Heart left ventricle (tissue), 13 donors: Measurements from ENCODE around the gene MRPS21.

Experiments used
- POLR2A ChIP-seq, 2 donors: fragments of 450-650 bp; IDR thresholded peaks; one replicate each; pipeline ENCODE4 v1.6.1; 2017; ENCODE audit warnings: antibody characterized with exemption in 2 of 2, mild to moderate bottlenecking in 2 of 2, moderate library complexity in 2 of 2
- TF ChIP-seq, protein P1 (sequence below), 12 donors: fragments of 200-600 bp; sonication (generic) in 4 of 12; IDR thresholded peaks; one replicate each; pipeline versions ENCODE4 v1.5.0 to v1.8.0; 2018 to 2022; ENCODE audit warnings: antibody characterized with exemption in 12 of 12, mild to moderate bottlenecking in 5 of 12
- donor health status: ischemic (EF 13 %, LVEDD 7.1; RV severe dilation, severe dysfunction).
- donor health status: DM: no; HTN: yes; CAD: no.
- donor health status: DM: no; HTN: no; CAD: no.
- donor health status: ischemic (EF 25% LVEDD 6.9; RV normal size, moderate dysfunction).
- donor health status: ischemic (EF 25% LVEDD 5.7; RV mildly dilated, moderate dysfunction).
- donor health status: ischemic (EF 35%, LVEDD 5.7; RV mildly dilated, moderate dysfunction).
- donor health status: nonischemic (EF 11% LVEDD 7.7; RV severe dilation, severe dysfunction).
- donor health status: DM: yes; HTN: yes; CAD: no.
- donor health status: PGD.
- donor health status: ischemic (EF 29% LVEDD 5.4; RV normal size, mild dysfunction).
- donor health status: nonischemic (EF 23%, LVEDD 6.1; RV moderate dilation, normal function).

DNA sequence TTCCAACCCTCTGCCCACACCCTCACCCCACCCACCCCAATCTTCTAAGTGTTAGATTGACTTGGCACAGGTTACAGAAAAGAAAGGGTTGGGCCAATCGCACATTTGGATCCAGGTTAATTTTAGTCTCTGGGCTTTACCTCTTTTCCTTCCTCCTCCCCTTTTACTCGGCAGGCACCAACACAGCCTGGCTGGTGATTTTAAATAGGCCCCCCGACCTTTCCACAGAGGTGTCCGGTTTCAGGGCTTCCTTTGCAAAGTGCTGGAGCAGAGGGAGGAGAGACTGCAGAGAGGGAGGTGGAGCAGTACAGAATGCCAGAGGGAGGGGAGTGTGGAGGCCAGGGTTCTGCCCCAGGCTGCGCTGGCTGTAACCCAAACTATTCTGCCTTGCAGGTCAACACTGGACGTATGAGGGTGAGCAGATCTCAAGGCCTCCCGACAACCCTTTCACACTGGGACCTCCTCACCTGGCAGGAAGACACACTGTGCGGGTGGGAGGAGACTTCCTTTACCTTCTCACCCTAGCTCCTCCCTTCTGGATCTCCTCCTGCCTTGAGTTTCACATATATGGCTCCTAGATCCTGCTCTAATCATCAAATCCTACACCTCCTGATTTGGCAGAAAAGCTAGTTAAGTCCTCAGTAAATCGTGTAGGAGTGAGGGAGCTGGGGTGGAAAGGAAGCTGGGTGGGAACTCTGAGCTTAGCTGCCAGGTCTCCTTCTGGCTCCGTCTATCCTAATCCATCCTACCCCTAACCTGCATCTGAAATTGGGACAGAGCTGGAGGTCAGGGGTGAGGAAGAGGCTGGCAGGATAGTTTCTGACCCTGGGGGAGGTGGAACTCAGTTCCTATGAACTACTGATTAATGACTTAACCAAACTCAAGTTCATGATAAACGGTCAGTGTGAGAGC, 33.6 kb upstream of the MRPS21 start:
- TF ChIP-seq, protein P1, sequence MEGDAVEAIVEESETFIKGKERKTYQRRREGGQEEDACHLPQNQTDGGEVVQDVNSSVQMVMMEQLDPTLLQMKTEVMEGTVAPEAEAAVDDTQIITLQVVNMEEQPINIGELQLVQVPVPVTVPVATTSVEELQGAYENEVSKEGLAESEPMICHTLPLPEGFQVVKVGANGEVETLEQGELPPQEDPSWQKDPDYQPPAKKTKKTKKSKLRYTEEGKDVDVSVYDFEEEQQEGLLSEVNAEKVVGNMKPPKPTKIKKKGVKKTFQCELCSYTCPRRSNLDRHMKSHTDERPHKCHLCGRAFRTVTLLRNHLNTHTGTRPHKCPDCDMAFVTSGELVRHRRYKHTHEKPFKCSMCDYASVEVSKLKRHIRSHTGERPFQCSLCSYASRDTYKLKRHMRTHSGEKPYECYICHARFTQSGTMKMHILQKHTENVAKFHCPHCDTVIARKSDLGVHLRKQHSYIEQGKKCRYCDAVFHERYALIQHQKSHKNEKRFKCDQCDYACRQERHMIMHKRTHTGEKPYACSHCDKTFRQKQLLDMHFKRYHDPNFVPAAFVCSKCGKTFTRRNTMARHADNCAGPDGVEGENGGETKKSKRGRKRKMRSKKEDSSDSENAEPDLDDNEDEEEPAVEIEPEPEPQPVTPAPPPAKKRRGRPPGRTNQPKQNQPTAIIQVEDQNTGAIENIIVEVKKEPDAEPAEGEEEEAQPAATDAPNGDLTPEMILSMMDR (IDR thresholded peaks at IDR 0.05): no peak
- no peak for TF ChIP-seq POLR2A (IDR thresholded peaks at IDR 0.05)
